ENCODE measurements around the gene TFAP2B. TPM values are rescaled to one million over a fixed set of nuclear protein-coding genes. Genes with fewer than 3 reads are reported as not detected.

TFAP2B gene
- polyA plus RNA-seq, 1 experiment: not detected

DNA sequence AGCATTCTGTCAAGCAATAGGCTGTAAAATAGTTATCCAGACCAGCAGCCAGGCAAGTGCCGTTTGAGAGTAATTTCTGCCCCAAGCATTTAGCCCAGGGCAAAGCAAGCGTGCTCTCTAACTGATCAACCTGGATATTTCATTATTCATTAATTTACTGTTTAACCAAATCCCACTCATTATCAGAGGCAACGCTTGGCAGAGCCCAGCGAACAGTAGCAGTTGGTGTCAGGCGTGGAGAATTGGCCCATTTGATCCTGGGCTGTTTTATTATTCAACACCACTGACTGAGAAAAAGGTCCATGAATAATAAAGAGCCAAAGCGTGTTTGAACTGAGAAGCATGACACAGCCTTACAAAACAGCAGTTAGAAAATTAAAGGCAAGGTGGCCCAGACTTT is 35.3 kb downstream of the TFAP2B start:
- ChIA-PET CTCF (interaction anchor here (1.6 kb wide), 1 partner anchor 30 kb away, joined by 3 read pairs; no protein-coding TSS in a partner anchor), POLR2A (no interaction called here)
- Histone ChIP-seq H3K4me3 (ENCODE audit: low read depth, low read length) (no peak overlapping the region), H3K27me3 (ENCODE audit: control insufficient read depth, insufficient read depth, low read length) (peaks cover 7% of the 10 kb centered on the region), H3K36me3 (ENCODE audit: control insufficient read depth, insufficient read depth, low read length) (no peaks in the 10 kb centered on the region)
- TF ChIP-seq CTCF (IDR thresholded peaks at IDR 0.05; ENCODE audit: insufficient read depth, low read depth, low read length): no peak
- no peak for DNase-seq (ENCODE audit: low read depth)

- no peaks in the 10 kb centered on the region for H3K27me3 ChIP-seq (ENCODE audit: control insufficient read depth, insufficient read depth, low read length)
- no peak for TF ChIP-seq CTCF (IDR thresholded peaks at IDR 0.05; ENCODE audit: insufficient read depth, low read depth, low read length)
- no peaks in the 10 kb centered on the region for H3K36me3 ChIP-seq (ENCODE audit: control insufficient read depth, insufficient read depth, low read length)
- no peak overlapping the region for H3K4me3 ChIP-seq (ENCODE audit: low read depth, low read length)
- no peak for DNase-seq (ENCODE audit: low read depth)
- ChIA-PET CTCF (no interaction called here), POLR2A (no interaction called here)
These were observed 43.0 kb downstream of the TFAP2B start for GRCh38 chr6:50861692-50862091.

- Histone ChIP-seq H3K4me3 (ENCODE audit: low read depth, low read length) (no peak overlapping the region), H3K27me3 (ENCODE audit: control insufficient read depth, insufficient read depth, low read length) (no peaks in the 10 kb centered on the region), H3K36me3 (ENCODE audit: control insufficient read depth, insufficient read depth, low read length) (no peaks in the 10 kb centered on the region)
- no peak for DNase-seq (ENCODE audit: low read depth)
- CTCF ChIA-PET: no interaction called here
- no peak for TF ChIP-seq CTCF (IDR thresholded peaks at IDR 0.05; ENCODE audit: insufficient read depth, low read depth, low read length)
- POLR2A ChIA-PET: no interaction called here
These were observed 43.5 kb downstream of the TFAP2B start for GRCh38 chr6:50862176-50862575.

DNA sequence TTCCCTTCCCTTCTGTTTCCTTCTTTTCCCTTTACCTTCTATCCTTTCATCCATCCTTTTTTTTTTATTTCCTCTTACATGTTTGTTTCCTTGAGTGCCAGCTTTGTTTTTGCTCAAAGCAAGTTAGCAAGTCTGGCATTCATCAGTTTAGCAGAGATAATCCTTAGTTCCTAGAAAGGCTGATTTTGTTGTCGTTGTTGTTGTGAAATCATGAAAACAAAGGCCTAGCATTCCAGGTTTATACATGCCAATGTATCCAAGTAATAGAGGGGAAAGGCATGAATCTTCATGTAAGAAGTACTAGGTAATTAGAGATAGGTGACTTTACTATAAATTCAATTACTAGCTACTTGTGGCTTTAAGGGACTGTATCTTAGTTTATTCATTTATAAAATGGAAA is 45.9 kb downstream of the TFAP2B start:
- ChIA-PET CTCF (no interaction called here), POLR2A (no interaction called here)
- no peak for DNase-seq (ENCODE audit: low read depth)
- H3K27me3 ChIP-seq (ENCODE audit: control insufficient read depth, insufficient read depth, low read length): no peaks in the 10 kb centered on the region
- no peak overlapping the region for H3K4me3 ChIP-seq (ENCODE audit: low read depth, low read length)
- TF ChIP-seq CTCF (IDR thresholded peaks at IDR 0.05; ENCODE audit: insufficient read depth, low read depth, low read length): no peak
- no peaks in the 10 kb centered on the region for H3K36me3 ChIP-seq (ENCODE audit: control insufficient read depth, insufficient read depth, low read length)

GRCh38 chr6:50868466-50868865 is 49.8 kb downstream of the TFAP2B start:
- Histone ChIP-seq H3K4me3 (ENCODE audit: low read depth, low read length) (no peak overlapping the region), H3K36me3 (ENCODE audit: control insufficient read depth, insufficient read depth, low read length) (no peaks in the 10 kb centered on the region), H3K27me3 (ENCODE audit: control insufficient read depth, insufficient read depth, low read length) (no peaks in the 10 kb centered on the region)
- TF ChIP-seq CTCF (IDR thresholded peaks at IDR 0.05; ENCODE audit: insufficient read depth, low read depth, low read length): no peak
- POLR2A ChIA-PET: no interaction called here
- CTCF ChIA-PET: no interaction called here
- no peak for DNase-seq (ENCODE audit: low read depth)

Data from BJ (cell line).